22Rv1 (cell line): ENCODE results near the gene KIF20A.

Experiments used
- H3K27ac ChIP-seq: fragments of 450-650 bp; 2 replicates; pipeline ENCODE4 v1.5.1; 2017
- CTCF ChIP-seq: fragments of 450-650 bp; IDR thresholded peaks from 2 replicates; pipeline ENCODE4 v1.5.1; 2017; ENCODE audit warnings: mild to moderate bottlenecking
- ZFX ChIP-seq: fragments of 450-650 bp; IDR thresholded peaks from 2 replicates; pipeline ENCODE4 v1.6.1; 2017; ENCODE audit warnings: antibody characterized with exemption, borderline replicate concordance

The KIF20A gene

GRCh38 chr5:138233280-138233679 lies 54.4 kb downstream of the KIF20A start:
- TF ChIP-seq CTCF (no peak), ZFX (no peak)
- no peak overlapping the region for H3K27ac ChIP-seq

DNA sequence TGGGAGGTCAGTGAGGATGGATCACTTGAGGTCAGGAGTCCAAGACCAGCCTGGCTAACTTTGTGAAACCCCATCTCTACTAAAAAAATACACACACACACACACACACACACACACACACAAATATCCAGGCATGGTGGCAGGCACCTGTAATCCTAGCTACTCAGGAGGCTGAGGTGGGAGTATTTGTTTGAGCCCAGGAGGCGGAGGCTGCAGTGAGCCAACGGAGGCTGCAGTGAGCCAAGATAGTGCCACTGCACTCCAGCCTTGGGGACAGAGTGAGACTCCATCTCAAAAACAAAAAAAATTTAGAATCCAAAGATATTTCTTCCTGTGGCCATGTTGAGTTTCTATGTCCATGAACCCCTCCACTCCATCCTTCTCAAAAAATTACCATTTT lies 55.7 kb downstream of the KIF20A start:
- H3K27ac ChIP-seq, result no peak overlapping the region
- TF ChIP-seq CTCF (no peak), ZFX (no peak)
